Measurements from ENCODE around the gene MYOZ2.

GRCh38 chr4:119125931-119126330 lies 9.7 kb upstream of the MYOZ2 start:
- TF ChIP-seq CTCF (IDR thresholded peaks at IDR 0.05; ENCODE audit: low read length) (no peak), EZH2 (IDR thresholded peaks at IDR 0.05; ENCODE audit: borderline replicate concordance, low read length) (no peak)

Data from OCI-LY1 (cell line).